GM08714 (cell line): ENCODE data around the gene DGLUCY.
"Not testable (repeated sequence)": the region's sequence is repeated elsewhere in the genome, so short reads cannot be mapped to it uniquely, and the experiment has no call there.

ENCODE experiments used
- H3K4me3 ChIP-seq: fragments of 200-500 bp; sonication (Bioruptor generic); 2 replicates; pipeline ENCODE4 v1.5.1; 2014; ENCODE audit warnings: mild to moderate bottlenecking, low read length, inconsistent platforms
- ZNF274 ChIP-seq: IDR thresholded peaks from 2 replicates; pipeline ENCODE4 v1.6.1; 2012; ENCODE audit warnings: mild to moderate bottlenecking, low read depth, low read length

The DGLUCY gene

GRCh38 chr14:91118511-91119068 is 4.7 kb downstream of the DGLUCY start:
- no peak overlapping the region for H3K4me3 ChIP-seq
- TF ChIP-seq ZNF274 = no peak

DNA sequence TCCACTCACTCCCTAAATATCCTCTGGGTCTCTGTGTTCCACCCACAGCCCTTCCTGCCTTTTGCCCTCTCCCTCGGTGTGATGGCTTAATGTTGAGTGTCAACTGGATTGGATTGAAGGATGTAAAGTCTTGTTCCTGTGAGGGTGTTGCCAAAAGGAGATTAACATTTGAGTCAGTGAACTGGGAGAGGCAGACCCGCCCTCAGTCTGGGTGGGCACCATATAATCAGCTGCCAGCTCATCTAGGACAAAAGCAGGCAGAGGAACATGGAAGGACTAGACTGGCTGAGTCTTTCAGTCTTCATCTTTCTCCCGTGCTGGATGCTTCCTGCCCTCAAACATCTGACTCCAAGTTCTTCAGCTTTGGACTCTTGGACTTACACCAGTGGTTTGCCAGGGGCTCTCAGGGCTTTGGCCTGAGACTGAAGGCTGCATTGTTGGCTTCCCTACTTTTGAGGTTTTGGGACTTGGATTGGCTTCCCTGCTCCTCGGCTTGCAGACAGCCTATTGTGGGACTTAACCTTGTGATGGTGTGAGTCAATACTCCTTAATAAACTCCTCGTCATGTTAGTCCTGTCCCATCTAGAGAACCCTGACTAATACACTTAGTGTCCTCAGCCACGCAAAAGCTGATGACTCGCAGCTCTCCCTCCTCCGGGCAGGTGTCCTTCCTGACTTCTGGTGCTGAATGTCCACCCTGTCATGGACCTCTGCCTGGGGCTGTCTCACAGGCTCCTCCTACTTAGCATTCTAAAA is 5.9 kb downstream of the DGLUCY start:
- no peak overlapping the region for H3K4me3 ChIP-seq
- TF ChIP-seq ZNF274 = no peak

GRCh38 chr14:91123201-91123600 is 9.3 kb downstream of the DGLUCY start:
- no peak for TF ChIP-seq ZNF274
- no peak overlapping the region for H3K4me3 ChIP-seq

DNA sequence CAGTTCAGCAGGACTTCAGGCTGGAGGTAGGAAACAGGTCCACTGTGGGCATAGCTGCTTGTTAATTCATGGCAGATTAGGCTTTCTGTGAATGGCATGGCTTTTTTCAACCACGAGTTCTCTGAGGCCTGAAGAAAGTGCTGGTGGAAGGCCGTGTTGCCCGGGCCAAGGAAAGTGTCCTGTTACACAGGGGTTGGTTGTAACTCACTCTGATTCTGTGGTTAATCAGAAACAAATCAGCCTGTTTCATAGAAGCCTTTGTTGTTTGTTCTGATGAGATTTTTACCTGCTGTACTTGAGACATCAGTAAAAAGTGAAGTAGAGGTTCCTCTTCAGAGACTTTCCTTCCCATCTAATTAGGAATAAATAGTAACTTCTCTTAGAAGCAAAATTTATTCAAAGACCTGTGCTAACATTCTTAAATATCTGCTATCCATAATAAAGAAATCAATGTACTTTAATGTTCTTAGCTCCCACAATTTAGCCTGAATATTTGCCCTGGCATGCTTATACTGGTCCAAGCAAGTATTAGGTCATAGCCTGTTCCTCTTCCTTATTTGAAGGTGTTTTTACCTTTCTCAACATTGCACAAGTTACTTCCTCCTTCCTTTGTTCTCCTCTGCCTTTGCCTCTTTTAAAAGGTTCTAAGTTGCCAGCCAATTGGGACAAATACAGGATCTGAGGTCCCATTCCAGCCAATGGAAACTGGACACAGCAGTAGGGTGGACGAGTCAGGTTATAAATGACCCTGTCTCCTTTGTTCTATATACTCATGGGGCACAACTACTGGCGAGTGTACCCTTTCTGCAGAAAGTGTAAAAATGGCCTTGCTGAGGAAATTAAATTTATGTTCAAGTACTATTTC is 10.8 kb downstream of the DGLUCY start:
- not testable (repeated sequence) for H3K4me3 ChIP-seq

DNA sequence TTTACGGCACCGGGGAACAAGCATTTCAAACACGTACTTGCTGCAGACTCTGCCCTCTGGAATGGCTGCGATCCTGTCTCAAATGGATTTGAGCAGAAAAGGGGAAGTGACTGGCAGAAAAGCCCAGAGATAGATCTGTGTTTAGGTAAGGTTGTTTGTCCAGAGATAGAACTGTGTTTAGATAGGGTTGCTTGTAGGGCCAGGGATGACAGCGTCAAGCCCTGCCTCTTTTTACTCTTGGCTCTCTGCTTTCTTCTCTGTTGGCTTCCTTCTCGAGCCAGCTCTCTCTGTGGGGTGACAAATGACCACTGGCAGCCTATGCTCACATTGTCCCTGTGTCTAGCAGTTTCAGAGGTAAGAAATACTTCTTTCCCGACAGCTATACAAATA is 11.4 kb downstream of the DGLUCY start:
- no peak overlapping the region for H3K4me3 ChIP-seq
- no peak for TF ChIP-seq ZNF274

DNA sequence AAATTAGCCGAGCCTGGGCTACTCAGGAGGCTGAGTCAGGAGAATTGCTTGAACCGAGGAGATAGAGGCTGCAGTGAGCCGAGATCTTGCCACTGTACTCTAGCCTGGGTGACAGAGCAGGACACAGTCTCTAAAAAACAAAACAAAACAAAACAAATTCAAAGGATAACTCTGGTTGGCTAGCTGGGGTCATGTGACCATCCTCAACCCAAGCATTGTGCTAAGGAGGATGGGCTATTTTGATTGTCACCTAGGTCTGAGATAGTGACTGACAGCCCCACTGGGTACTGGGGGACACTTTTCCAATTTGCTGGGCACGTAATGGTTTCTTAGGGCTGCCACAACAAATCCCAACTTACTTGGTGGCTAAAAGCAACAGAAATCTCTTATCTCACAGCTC is 11.9 kb downstream of the DGLUCY start:
- no peak for TF ChIP-seq ZNF274
- H3K4me3 ChIP-seq = no peak overlapping the region

DNA sequence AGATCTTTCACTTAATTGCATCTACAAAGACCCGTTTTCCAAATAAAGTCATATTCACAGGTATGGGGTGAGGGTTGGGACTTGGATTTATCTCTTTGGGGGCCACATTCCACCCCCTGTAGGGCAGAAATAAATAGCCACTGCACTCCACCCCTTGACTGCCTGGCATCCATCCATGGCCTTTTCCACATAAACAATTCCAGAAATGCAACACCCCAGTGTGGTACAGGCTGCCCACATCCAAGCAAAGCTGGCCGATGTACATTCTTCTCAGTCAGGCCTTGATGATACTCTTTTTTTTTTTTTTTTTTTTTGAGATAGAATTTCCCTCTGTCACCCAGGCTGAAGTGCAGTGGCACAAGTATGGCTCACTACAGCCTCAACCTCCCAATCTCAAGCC is 12.9 kb downstream of the DGLUCY start:
- no peak for TF ChIP-seq ZNF274

GRCh38 chr14:91127401-91127801 is 13.5 kb downstream of the DGLUCY start:
- no peak overlapping the region for H3K4me3 ChIP-seq
- TF ChIP-seq ZNF274 = no peak

More for the DNA sequence above, 12.9 kb downstream of the DGLUCY start:
- H3K4me3 ChIP-seq = no peak overlapping the region

DNA sequence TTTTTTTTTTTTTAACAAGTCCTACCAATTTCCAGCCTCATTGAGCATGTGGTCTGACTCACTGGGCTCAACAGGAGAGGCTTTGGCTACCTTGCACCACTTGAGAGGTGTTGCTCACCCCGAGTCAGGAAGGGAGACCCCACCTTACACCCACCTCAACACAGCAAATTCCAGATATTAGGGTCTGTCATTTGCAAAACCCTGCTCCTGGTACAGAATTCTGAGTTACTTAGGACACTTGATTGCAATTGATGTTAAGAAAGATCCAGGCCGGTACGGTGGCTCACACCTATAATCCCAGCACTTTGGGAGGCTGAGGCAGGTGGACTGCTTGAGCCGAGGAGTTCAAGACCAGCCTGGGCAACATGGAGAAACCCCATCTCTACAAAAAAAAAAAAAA is 14.1 kb downstream of the DGLUCY start:
- H3K4me3 ChIP-seq = no peak overlapping the region
- no peak for TF ChIP-seq ZNF274

GRCh38 chr14:91128699-91129098 is 14.8 kb downstream of the DGLUCY start:
- no peak for TF ChIP-seq ZNF274
- H3K4me3 ChIP-seq = no peak overlapping the region

DNA sequence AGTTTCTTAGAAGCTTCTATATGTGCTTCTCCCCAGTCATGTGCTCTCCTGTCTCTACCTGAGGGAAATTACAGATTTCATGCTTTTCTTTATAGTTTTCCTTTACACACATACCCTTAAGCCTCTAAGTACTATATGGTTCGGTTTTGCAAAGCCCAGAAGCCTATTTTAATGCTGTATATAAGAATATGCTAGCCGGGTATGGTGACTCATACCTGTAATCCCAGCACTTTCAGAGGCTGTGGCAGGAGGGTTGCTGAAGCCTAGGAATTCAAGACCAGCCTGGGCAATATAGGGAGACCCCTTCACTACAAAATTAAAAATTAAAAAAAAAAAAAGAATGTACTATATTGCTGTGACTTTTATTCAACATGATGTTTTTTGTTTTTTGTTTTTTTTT is 15.4 kb downstream of the DGLUCY start:
- TF ChIP-seq ZNF274 = no peak
- H3K4me3 ChIP-seq = no peak overlapping the region

GRCh38 chr14:91135039-91135438 is 21.2 kb downstream of the DGLUCY start:
- TF ChIP-seq ZNF274 = no peak
- no peak overlapping the region for H3K4me3 ChIP-seq

GRCh38 chr14:91138511-91139359 is 24.9 kb downstream of the DGLUCY start:
- TF ChIP-seq ZNF274 = no peak

GRCh38 chr14:91139776-91140175 is 25.9 kb downstream of the DGLUCY start:
- H3K4me3 ChIP-seq = no peak overlapping the region
- TF ChIP-seq ZNF274 = no peak

More at GRCh38 chr14:91138511-91139359, 24.9 kb downstream of the DGLUCY start:
- H3K4me3 ChIP-seq = no peak overlapping the region
